Right cardiac atrium (tissue), 5 donors: ENCODE data around the gene CDC42SE1. TPM values are rescaled to one million over a fixed set of nuclear protein-coding genes. Genes with fewer than 3 reads are reported as not detected.

Experiments used
- polyA plus RNA-seq: library from polyadenylated mRNA; stranded (reverse); fragments of 200-250 nt; gene quantifications from one replicate; pipeline ENCODE4 v1.2.3, GENCODE V29; 2013
- total RNA-seq, 4 donors: library from RNA; stranded (reverse); fragmentation: NEBNext Ultra II Directional; extraction: Animal tissue kit (Norgen Biotek cat#: 25700); gene quantifications; one replicate each; pipeline ENCODE4 v1.2.1, GENCODE V29; 2021
- donor health status: healthy with polysubstance abuse.
- donor health status: DM: no; HTN: yes; CAD: no.
- donor health status: DM: no; HTN: no; CAD: no.
- donor health status: DM: no; HTN: yes; CAD: no; lungs with severe emphysema.
- donor health status: DM: yes; HTN: yes; CAD: no.

CDC42SE1 gene
- total and polyA plus RNA-seq, 5 donors: 27.9 to 53.6 (median 35.7) TPM

Other genes with a start within 250 kb of the CDC42SE1 start
- 10 to 100 TPM; 35.6 to 38.9 (median 37.6) TPM for gene ARNT, start 183.0 kb downstream of the CDC42SE1 start, total RNA-seq
- 15.0 TPM for gene ARNT, start 183.0 kb downstream of the CDC42SE1 start, polyA plus RNA-seq
- not detected for gene CTXND2, start 172.5 kb downstream of the CDC42SE1 start, total RNA-seq
- not detected for gene CTXND2, start 172.5 kb downstream of the CDC42SE1 start, polyA plus RNA-seq
- gene SETDB1, start 133.3 kb downstream of the CDC42SE1 start, total RNA-seq: 10 to 100 TPM; 17.4 to 23.8 (median 20.3) TPM
- 12.5 TPM for gene SETDB1, start 133.3 kb downstream of the CDC42SE1 start, polyA plus RNA-seq
- 100 to 1,000 TPM in 1 of 4 donors, 10 to 100 TPM in 3; 89.3 to 110 (median 93.5) TPM for gene CERS2, start 84.8 kb downstream of the CDC42SE1 start, total RNA-seq
- gene CERS2, start 84.8 kb downstream of the CDC42SE1 start, polyA plus RNA-seq: 77.3 TPM
- under 1 TPM in 1 of 4 donors, not detected in 3; 0.21 TPM for gene ANXA9, start 77.3 kb downstream of the CDC42SE1 start, total RNA-seq
- gene ANXA9, start 77.3 kb downstream of the CDC42SE1 start, polyA plus RNA-seq: 0.23 TPM
- 10 to 100 TPM; 46.7 to 86.4 (median 52.1) TPM for gene MINDY1, start 52.7 kb downstream of the CDC42SE1 start, total RNA-seq
- 34.9 TPM for gene MINDY1, start 52.7 kb downstream of the CDC42SE1 start, polyA plus RNA-seq
- gene PRUNE1, start 51.2 kb downstream of the CDC42SE1 start, total RNA-seq: 10 to 100 TPM; 45.8 to 66.0 (median 49.8) TPM
- gene PRUNE1, start 51.2 kb downstream of the CDC42SE1 start, polyA plus RNA-seq: 39.3 TPM
- gene BNIPL, start 23.0 kb downstream of the CDC42SE1 start, total RNA-seq: under 1 TPM; 0.23 to 0.71 (median 0.50) TPM
- 0.41 TPM for gene BNIPL, start 23.0 kb downstream of the CDC42SE1 start, polyA plus RNA-seq
- 10 to 100 TPM in 1 of 4 donors, 1 to 10 TPM in 3; 5.8 to 12.4 (median 7.4) TPM for gene C1orf56, start 11.9 kb downstream of the CDC42SE1 start, total RNA-seq
- 9.5 TPM for gene C1orf56, start 11.9 kb downstream of the CDC42SE1 start, polyA plus RNA-seq
- gene MLLT11, start 775 bp upstream of the CDC42SE1 start, total RNA-seq: 1 to 10 TPM; 1.7 to 9.7 (median 8.7) TPM
- gene MLLT11, start 775 bp upstream of the CDC42SE1 start, polyA plus RNA-seq: 10.1 TPM
- 10 to 100 TPM; 15.6 to 20.3 (median 18.4) TPM for gene GABPB2, start 11.1 kb upstream of the CDC42SE1 start, total RNA-seq
- 9.8 TPM for gene GABPB2, start 11.1 kb upstream of the CDC42SE1 start, polyA plus RNA-seq
- gene SEMA6C, start 87.0 kb upstream of the CDC42SE1 start, total RNA-seq: 10 to 100 TPM; 23.7 to 70.5 (median 53.3) TPM
- gene SEMA6C, start 87.0 kb upstream of the CDC42SE1 start, polyA plus RNA-seq: 58.3 TPM
- 1 to 10 TPM; 1.8 to 3.7 (median 2.3) TPM for gene TNFAIP8L2, start 97.0 kb upstream of the CDC42SE1 start, total RNA-seq
- 2.1 TPM for gene TNFAIP8L2, start 97.0 kb upstream of the CDC42SE1 start, polyA plus RNA-seq
- 10 to 100 TPM in 3 of 4 donors, 1 to 10 TPM in 1; 8.5 to 16.5 (median 15.6) TPM for gene LYSMD1, start 106.3 kb upstream of the CDC42SE1 start, total RNA-seq
- gene LYSMD1, start 106.3 kb upstream of the CDC42SE1 start, polyA plus RNA-seq: 9.9 TPM
- gene SCNM1, start 106.5 kb upstream of the CDC42SE1 start, total RNA-seq: 10 to 100 TPM; 18.3 to 25.6 (median 21.5) TPM
- 23.7 TPM for gene SCNM1, start 106.5 kb upstream of the CDC42SE1 start, polyA plus RNA-seq
- gene TMOD4, start 116.4 kb upstream of the CDC42SE1 start, total RNA-seq: not detected
- gene TMOD4, start 116.4 kb upstream of the CDC42SE1 start, polyA plus RNA-seq: 0.20 TPM
- gene VPS72, start 130.6 kb upstream of the CDC42SE1 start, total RNA-seq: 10 to 100 TPM; 40.0 to 52.3 (median 41.7) TPM
- gene VPS72, start 130.6 kb upstream of the CDC42SE1 start, polyA plus RNA-seq: 37.3 TPM
- 10 to 100 TPM; 33.7 to 50.7 (median 38.2) TPM for gene PIP5K1A, start 138.9 kb upstream of the CDC42SE1 start, total RNA-seq
- 20.4 TPM for gene PIP5K1A, start 138.9 kb upstream of the CDC42SE1 start, polyA plus RNA-seq
- gene PSMD4, start 195.1 kb upstream of the CDC42SE1 start, total RNA-seq: 100 to 1,000 TPM; 134 to 163 (median 144) TPM
- 152 TPM for gene PSMD4, start 195.1 kb upstream of the CDC42SE1 start, polyA plus RNA-seq
- 10 to 100 TPM; 12.4 to 15.0 (median 13.2) TPM for gene ZNF687, start 222.7 kb upstream of the CDC42SE1 start, total RNA-seq
- gene ZNF687, start 222.7 kb upstream of the CDC42SE1 start, polyA plus RNA-seq: 8.6 TPM